CD14-positive monocyte (primary cell): ENCODE results near the gene GRID1. TPM values are rescaled to one million over a fixed set of nuclear protein-coding genes. Genes with fewer than 3 reads are reported as not detected.

Experiments used
- DNase-seq, 3 donors: peaks; one replicate each; pipeline ENCODE4 v3.0.0-alpha.2; 2011 to 2022
- H2AFZ ChIP-seq: 2 replicates; pipeline ENCODE4 v1.6.0; 2012; ENCODE audit warnings: mild to moderate bottlenecking, low read depth, low read length, inconsistent platforms; ENCODE audit not compliant: insufficient read depth, poor library complexity, severe bottlenecking
- H3K27ac ChIP-seq, 2 donors: 1 replicate in 1 of 2; 2 replicates in 1 of 2; pipeline ENCODE4 v1.5.1; 2012 to 2013; ENCODE audit warnings: low read length in 2 of 2, control low read depth in 1 of 2, inconsistent platforms in 1 of 2, low read depth in 1 of 2, mild to moderate bottlenecking in 1 of 2
- H3K27me3 ChIP-seq, 2 donors: one replicate each; pipeline versions ENCODE4 v1.6.0 to v1.6.1; 2011 to 2013; ENCODE audit warnings: low read length in 2 of 2; ENCODE audit not compliant: control insufficient read depth in 2 of 2, insufficient read depth in 2 of 2
- H3K36me3 ChIP-seq, 2 donors: replicated peaks in 1 of 2; 1 replicate in 1 of 2; 2 replicates in 1 of 2; pipeline versions ENCODE4 v1.5.1 to v1.6.1; 2012 to 2013; ENCODE audit warnings: low read length in 2 of 2, control low read depth in 1 of 2, inconsistent platforms in 1 of 2, mild to moderate bottlenecking in 1 of 2; ENCODE audit not compliant: insufficient read depth in 2 of 2, control insufficient read depth in 1 of 2
- H3K4me1 ChIP-seq, 2 donors: 1 replicate in 1 of 2; 2 replicates in 1 of 2; pipeline versions ENCODE4 v1.5.1 to v1.6.1; 2012 to 2013; ENCODE audit warnings: low read length in 2 of 2, control low read depth in 1 of 2, inconsistent platforms in 1 of 2, mild to moderate bottlenecking in 1 of 2, moderate library complexity in 1 of 2; ENCODE audit not compliant: insufficient read depth in 2 of 2, control insufficient read depth in 1 of 2
- H3K4me2 ChIP-seq: replicated peaks from 2 replicates; pipeline ENCODE3; 2012; ENCODE audit warnings: low read length, moderate library complexity, mild to moderate bottlenecking; ENCODE audit not compliant: poor library complexity, severe bottlenecking; ENCODE audit errors: extremely low read depth
- H3K4me3 ChIP-seq, 3 experiments: fragments of 200-600 bp in 1 of 3; sonication (generic) in 1 of 3; replicated peaks in 1 of 3; 1 replicate in 2 of 3; 2 replicates in 1 of 3; pipeline ENCODE4 v1.5.1; 2011 to 2013; ENCODE audit warnings: low read length in 3 of 3, mild to moderate bottlenecking in 3 of 3, control low read depth in 2 of 3, low read depth in 2 of 3, inconsistent platforms in 1 of 3, moderate library complexity in 1 of 3
- H3K79me2 ChIP-seq: 2 replicates; pipeline ENCODE4 v1.6.0; 2012; ENCODE audit warnings: mild to moderate bottlenecking, control low read depth, inconsistent platforms, low read length, moderate library complexity; ENCODE audit not compliant: insufficient read depth
- H3K9ac ChIP-seq: 2 replicates; pipeline ENCODE4 v1.6.0; 2017; ENCODE audit warnings: low read length, mild to moderate bottlenecking; ENCODE audit not compliant: insufficient read depth, poor library complexity, severe bottlenecking
- H3K9me3 ChIP-seq, 2 donors: replicated peaks in 1 of 2; 1 replicate in 1 of 2; 2 replicates in 1 of 2; pipeline versions ENCODE4 v1.5.1 to v1.6.1; 2012 to 2013; ENCODE audit warnings: low read length in 2 of 2, control low read depth in 1 of 2; ENCODE audit not compliant: control insufficient read depth in 1 of 2, insufficient read depth in 1 of 2
- H4K20me1 ChIP-seq: 2 replicates; pipeline ENCODE4 v1.6.0; 2012; ENCODE audit warnings: mild to moderate bottlenecking, low read length, control low read depth, moderate library complexity; ENCODE audit not compliant: insufficient read depth
- H3K27ac Mint-ChIP-seq, 7 donors: one replicate each; pipeline ENCODE4 v1.8.0; 2020; ENCODE audit warnings: mild to moderate bottlenecking in 7 of 7, mixed read lengths in 7 of 7, moderate library complexity in 6 of 7, inconsistent platforms in 2 of 7
- H3K27me3 Mint-ChIP-seq, 3 donors: one replicate each; pipeline ENCODE4 v1.8.0; 2021 to 2022; ENCODE audit warnings: low read depth in 3 of 3, mild to moderate bottlenecking in 3 of 3, mixed read lengths in 3 of 3, moderate library complexity in 3 of 3, inconsistent platforms in 1 of 3
- H3K36me3 Mint-ChIP-seq, 2 donors: one replicate each; pipeline ENCODE4 v1.8.0; 2020; ENCODE audit warnings: mixed read lengths in 2 of 2, inconsistent platforms in 1 of 2, mild to moderate bottlenecking in 1 of 2
- H3K4me1 Mint-ChIP-seq: one replicate; pipeline ENCODE4 v1.8.0; 2020; ENCODE audit warnings: mild to moderate bottlenecking, mixed read lengths
- H3K4me3 Mint-ChIP-seq, 2 donors: one replicate each; pipeline ENCODE4 v1.8.0; 2020; ENCODE audit warnings: mild to moderate bottlenecking in 2 of 2, mixed read lengths in 2 of 2, moderate library complexity in 1 of 2
- H3K9me3 Mint-ChIP-seq, 7 donors: one replicate each; pipeline ENCODE4 v1.8.0; 2020 to 2022; ENCODE audit warnings: mixed read lengths in 7 of 7, mild to moderate bottlenecking in 6 of 7, moderate library complexity in 6 of 7, inconsistent platforms in 2 of 7
- CTCF ChIP-seq: fragments of 200-600 bp; IDR thresholded peaks from one replicate; pipeline ENCODE4 v1.8.0; 2022; ENCODE audit warnings: antibody characterized with exemption, mild to moderate bottlenecking
- WGBS: methylation state at CpG from one replicate; pipeline ENCODE4 v1.1.5; 2013; ENCODE audit warnings: missing lambda C conversion rate; ENCODE audit not compliant: insufficient coverage; 5-methylcytosine and 5-hydroxymethylcytosine counted together
- intact Hi-C, 2 donors: fragments of 100-400 bp; cut with micrococcal nuclease; formaldehyde crosslinking; loops; one replicate each; pipeline versions ENCODE4 v1.15.0 to v1.15.1; 2023
- polyA plus RNA-seq, 3 donors: library from polyadenylated mRNA; depleted of rRNA in 1 of 3; unstranded in 2 of 3; stranded (reverse) in 1 of 3; fragments of 300-500 nt in 2 of 3; fragments of >200 nt in 1 of 3; fragmentation: Illumina TruSeq in 2 of 3; gene quantifications; 1 replicate in 2 of 3; 2 replicates in 1 of 3; pipeline ENCODE4 v1.2.3, GENCODE V29; 2012 to 2021

The GRID1 gene
- polyA plus RNA-seq, 3 donors = not detected

GRCh38 chr10:86364491-86365345 is 1.9 kb downstream of the GRID1 start:
- peaks cover 68 to 82% (median 71%) of the 10 kb centered on the region in 3 donors for H3K27me3 Mint-ChIP-seq

More at GRCh38 chr10:86364491-86365345, 1.9 kb downstream of the GRID1 start:
- H3K9me3 ChIP-seq = peaks cover 9 to 36% of the 10 kb centered on the region in 2 donors
- no peak overlapping the region for H3K27ac Mint-ChIP-seq
- H3K4me3 ChIP-seq = peak overlapping the region in 1 of 3 experiments; percentile 53
- peaks cover 0 to 24% (median 9%) of the 10 kb centered on the region in 7 donors for H3K9me3 Mint-ChIP-seq
- no peak for DNase-seq
- peaks cover 6 to 13% of the 10 kb centered on the region in 2 donors for H3K36me3 Mint-ChIP-seq
- H3K9ac ChIP-seq = no peak overlapping the region
- WGBS = 3% methylated on average over 31 of the region's 46 CpGs
- no peaks in the 10 kb centered on the region for H3K36me3 ChIP-seq
- H3K4me2 ChIP-seq = peak overlapping the region; percentile 67
- no peak for TF ChIP-seq CTCF
- H3K27ac ChIP-seq = no peak overlapping the region
- H3K27me3 ChIP-seq = peaks cover 59 to 71% of the 10 kb centered on the region in 2 donors
- H4K20me1 ChIP-seq = no peaks in the 10 kb centered on the region
- H3K4me1 Mint-ChIP-seq = peaks cover 31% of the 10 kb centered on the region
- intact Hi-C loops = no loop called here
- peak overlapping the region; percentile 62 to 87 for H3K4me3 Mint-ChIP-seq
- no peak overlapping the region for H2AFZ ChIP-seq
- H3K4me1 ChIP-seq = peaks cover 32 to 38% of the 10 kb centered on the region in 2 donors
- H3K79me2 ChIP-seq = no peaks in the 10 kb centered on the region
